Activated CD8-positive, alpha-beta memory T cell treated with anti-CD3 and anti-CD28 coated beads for 1 hour (primary cell): Measurements from ENCODE around the gene MRPL9.
"Not testable (repeated sequence)": the region's sequence is repeated elsewhere in the genome, so short reads cannot be mapped to it uniquely, and the experiment has no call there.

Source experiments
- DNase-seq, 2 donors: peaks; one replicate each; pipeline ENCODE4 v3.0.0-alpha.2; 2020; ENCODE audit warnings: low read depth in 1 of 2; ENCODE audit errors: extremely low read depth in 1 of 2

The MRPL9 gene

DNA sequence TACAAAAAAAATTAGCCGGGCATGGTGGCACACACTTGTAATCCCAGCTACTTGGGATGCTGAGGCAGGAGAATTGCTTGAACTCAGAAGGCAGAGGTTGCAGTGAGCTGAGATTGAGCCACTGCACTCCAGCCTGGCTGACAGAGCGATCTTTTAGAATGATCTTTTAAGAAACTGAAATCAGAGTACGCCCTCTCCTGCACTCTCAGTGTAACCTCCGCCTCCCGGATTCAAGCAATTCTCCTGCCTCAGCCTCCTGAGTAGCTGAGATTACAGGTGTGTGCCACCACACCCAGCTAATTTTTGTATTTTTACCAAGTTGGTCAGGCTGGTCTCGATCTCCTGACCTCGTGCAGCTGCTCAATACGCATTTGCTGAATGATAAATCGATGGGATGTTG is 29.3 kb downstream of the MRPL9 start:
- DNase-seq: not testable (repeated sequence)

DNA sequence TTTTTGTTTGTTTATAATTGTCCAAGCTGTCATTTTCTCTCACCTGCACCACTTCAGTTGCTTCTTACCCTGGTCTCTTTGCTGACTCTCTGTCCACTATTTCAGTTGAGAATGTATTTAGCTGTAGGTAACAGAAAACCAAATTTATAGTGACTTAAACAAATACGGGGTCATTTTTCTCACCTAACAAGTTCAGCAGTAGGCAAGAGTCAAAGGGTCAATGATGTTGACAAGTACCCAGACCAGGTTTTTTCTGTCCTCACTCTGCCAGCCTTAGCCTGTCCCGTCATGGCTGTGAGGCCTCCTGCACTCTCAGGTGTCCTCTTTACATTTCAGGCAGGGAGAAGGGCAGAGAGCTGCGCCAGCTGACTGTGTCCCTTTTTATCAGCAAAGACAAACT is 30.2 kb downstream of the MRPL9 start:
- DNase-seq: no peak

DNA sequence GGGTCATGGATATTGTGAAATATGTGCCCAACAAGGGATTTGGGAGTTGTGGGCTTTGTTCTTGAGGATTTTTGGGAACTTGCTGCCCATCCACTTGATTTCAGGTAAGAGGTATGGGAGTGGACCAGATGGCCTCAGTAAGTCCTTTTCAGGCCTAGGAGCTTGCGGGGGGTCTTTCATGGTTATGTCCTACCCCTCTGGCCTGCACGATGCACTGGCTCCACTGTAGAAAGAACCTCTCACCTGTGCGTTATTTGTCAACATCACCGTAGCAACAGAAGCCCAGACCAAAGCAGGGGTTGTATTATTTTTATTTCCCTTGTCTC is 33.4 kb downstream of the MRPL9 start:
- DNase-seq: no peak

DNA sequence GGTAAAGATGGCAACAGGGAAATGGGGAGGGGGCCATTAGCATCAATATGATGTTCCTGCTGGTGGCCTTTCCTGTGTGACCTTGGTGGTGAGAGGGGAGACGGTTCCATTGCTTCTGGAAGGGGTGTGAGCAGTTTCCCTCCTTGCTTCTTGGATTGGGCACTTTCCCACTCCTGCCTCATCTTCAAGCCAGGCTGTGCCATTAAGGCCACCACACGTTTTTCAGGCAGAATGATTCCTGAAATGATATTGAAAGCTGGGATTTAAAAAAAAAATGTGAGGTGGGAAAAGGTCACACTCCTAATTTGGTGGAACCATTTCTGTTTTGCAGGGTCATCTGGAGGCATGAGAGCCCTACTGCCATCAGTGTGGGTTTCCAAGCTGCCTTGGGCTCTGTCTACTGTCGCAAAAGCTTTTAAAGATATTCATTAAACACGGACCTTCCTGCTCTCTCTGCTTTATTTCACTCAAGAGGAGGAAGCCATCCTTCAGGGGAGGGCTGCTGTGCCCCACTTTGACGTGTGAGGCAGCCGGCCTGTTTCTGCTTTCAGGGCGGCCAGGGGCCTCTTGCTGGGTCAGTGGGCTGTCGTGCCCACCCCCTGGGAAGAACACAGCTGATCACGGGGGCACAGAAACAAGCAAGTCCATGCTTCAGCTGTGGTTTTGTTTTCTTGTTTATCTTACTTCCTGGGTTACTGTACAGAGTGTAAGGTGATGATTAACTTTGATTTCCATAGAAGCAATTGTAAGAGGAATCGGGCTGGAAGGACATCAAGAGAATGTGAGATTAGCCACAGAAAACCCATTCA is 33.9 kb downstream of the MRPL9 start:
- DNase-seq: no peak

DNA sequence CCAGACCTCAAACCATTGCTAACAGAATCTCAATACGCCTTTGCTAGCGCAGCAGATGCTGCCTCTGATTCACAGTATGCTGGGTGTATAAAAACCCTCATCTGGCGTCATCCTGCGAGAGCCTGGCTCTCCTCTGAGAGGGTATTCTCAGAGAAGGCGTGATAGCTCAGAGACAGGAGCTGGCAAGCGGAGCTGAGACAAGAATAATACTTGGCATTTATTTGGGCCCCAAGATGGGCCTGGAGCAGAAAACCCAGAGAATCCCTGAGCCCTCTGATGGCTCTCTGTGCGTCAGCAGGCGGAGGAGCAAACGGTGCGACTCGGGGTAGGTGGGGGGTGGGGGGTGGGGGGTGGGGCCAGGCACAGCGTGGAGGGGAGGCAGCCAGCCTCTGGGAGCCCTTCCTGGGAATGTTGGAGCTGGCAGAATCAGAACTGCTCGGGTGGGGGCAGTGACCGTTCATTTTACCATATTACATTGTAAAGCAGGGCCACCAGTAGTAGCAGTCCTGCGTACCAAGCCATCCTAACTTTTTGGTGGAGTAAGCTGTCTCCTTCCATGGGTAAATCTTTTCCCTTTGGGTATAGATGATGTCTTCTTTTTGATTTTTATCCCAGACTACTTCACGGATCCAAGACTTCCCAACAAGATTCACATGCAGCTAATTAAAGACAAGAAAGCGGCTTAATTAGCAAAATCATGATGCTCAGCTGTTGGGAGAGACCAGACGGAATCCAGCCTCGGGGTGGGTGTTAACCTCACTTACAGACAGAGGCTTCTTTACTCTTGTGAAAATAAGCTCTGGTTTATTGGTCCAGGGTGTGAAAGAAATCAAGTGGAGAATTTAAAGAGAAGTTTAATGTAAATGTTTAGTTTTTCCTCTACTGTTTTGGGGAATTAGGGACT is 34.9 kb downstream of the MRPL9 start:
- DNase-seq: no peak

DNA sequence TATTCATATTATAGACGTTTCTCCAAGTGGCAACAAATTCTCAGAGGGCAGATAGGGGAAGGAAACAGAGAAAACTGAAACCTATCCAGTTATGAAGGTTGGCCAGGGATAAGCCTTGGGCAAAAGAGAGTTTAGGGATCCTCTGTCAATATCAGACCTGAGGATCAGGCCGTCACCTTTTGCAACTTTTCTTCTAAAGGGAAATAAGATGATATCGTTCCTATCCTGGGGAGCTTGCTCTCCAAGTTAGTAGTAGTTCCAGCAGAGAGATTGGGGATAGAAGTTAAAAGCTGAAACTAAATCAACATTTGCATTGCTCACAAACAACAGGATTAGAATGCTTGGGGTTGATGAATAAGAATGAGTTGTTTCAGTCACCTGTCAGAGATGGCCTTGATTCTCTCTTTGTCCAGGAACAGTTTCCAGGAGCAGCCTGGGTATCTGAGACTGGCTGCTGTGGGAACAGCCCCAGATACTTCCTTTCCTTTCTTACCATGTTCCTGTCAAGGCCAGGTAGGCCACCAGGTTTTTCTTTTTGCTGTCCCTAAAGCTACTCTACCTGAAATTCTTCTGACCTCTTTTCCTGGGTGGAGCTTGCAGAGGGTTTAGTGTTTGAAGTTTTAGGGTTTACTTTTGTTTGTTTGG is 39.4 kb downstream of the MRPL9 start:
- DNase-seq: no peak

DNA sequence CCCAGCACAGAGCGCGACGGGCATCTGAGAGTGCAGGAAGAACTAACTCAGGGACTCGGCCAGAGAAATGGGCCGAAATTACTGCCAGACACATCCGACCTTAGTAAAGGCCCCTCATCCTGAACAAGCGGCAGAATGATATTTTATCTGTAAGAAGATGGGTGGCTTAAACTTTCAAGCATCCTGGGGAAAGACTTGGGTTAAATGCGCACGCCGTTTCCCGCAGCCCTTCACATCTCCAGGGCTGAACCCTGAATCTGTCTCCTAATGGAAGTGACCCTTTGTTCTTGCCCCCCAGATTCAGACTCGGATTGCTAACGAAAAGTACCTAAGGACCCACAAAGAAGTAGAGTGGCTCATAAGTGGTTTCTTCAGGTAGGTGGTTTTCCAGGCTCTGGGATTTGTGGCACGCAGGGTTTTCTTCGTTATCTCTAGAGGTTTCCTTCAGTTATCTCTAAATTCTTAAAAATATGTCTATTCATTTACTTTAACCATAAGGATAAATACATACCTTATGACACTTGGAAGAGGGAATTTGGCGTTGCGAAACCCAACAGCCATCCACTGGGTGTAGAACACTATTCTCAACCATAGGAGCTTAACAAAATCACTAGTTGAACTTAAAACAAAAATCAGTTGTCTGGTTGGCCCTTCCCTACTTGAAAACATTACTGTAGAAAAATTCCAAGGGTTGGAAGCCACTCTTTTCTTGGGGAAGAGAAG is 41.3 kb downstream of the MRPL9 start:
- DNase-seq: no peak

DNA sequence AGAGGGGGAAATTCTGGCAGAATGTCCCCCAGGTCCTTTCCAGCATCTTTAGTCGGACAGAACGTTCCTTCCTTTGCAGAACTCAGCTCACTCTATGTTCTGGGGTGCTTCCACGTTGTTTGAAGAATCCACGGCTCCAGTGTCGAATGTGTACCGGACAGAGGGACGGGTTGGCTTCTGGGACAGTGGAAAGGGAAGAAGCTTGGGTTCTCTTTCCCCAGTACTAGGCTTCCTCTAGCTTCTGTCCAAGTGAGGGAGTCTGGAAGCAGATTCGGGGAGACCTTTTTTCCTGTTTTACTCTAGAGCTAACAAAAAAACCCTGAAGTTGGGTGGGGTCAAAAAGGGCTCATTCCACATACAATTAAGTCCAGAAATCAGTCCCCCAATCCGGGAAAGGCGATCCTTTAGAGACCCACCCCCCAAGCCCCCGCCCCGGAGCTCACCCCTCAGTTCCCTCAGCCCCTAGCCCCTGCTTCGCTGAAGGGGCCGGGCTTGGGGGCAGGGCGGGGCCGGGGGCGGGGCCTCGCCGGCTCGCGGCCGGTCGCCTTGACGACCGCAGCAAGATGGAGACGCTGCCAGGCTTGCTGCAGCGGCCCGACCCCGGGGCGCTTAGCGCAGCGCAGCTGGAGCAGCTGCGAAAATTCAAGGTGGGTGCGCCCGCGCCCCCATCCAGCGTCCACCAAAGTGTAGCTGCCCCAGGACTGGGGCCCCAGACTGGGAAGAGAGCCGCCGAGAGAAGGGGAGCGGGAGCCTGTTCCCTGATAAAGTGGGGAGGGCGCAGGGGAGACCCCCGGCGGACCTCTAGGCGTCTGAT is 42.1 kb downstream of the MRPL9 start, which contains the start of gene RIIAD1:
Gene RIIAD1, plus strand, starts transcription at position 549 of the 814 bp plus-strand sequence. Its CDS starts 15 bp downstream, at position 564.
- DNase-seq: peak in 1 of 2 donors; percentile 16

DNA sequence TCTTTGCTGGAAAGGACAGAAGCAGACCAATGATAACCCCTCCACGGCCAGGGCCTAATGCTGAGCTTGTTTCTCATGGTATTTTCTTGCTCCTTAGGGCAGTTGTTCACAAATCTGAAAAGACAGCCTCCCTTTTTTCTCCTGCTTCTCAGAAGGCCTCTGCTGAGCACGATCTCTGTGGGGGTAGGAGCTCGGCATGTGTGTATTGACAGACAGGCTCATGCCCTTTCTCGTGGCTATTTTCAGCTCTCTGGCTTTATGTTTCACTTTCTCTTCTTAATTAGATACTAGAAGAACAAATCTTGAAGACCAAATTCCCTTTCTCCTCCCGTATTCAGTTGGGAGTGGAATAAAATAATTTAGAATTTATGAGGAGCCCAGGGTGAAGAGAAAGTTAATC is 42.7 kb downstream of the MRPL9 start:
- DNase-seq: no peak

DNA sequence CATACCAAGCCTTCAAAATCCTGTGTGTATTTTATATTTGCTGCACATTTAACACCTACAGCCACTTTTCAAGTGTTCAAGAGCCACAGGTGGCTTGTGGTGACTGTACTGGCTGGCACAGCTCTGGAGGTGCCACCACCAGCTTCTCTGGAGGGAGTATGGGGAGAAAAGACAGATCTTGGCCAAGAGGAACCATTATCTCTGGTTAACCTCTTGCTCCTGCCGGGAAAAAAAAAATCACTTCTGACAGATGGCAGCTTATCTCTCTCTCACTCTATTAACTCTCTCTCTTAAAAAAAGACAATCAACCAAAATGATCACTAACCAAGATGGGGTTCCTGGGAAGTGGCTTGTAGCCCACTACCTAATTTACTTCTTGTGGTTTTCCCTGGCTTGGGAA is 43.2 kb downstream of the MRPL9 start:
- no peak for DNase-seq

DNA sequence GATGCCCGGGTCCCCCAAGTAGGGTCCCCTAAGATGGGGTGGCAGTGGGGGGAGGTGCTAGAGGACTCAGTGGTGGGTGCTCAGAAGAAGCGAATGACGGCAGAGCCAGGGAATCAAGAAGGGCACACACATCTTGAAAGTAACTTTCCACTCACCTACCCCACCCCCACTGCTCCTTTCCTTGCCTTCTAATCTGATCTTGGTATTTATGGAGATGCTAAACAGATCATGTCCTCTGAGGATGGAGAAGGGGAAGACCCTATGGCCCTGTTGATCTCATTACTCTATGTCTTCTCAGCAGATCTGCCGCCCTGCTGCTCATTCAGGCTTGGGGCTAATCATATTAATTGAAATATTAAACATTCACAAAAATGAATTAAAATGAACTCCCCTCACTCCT is 44.6 kb downstream of the MRPL9 start:
- DNase-seq: no peak

DNA sequence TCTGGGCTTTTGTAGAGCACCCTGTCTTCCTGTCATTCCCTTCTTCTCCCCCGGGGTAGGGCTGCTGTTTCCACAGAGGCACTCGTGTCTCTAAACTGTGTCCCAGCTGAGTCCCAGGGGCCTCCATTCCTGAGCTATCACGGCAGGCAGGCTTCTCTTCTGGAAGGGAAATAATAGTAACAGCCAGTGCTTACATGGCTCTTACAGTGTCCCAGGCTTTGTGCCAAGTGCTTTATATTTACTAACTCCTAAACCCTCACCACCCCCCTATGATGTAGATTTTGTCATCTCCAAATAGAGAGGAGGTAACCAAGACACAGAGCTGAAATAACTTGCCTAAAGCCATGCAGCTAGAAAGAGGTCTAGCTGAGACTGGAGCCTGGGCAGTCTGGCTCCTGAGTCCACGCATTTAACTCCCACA is 45.3 kb downstream of the MRPL9 start:
- DNase-seq: no peak

DNA sequence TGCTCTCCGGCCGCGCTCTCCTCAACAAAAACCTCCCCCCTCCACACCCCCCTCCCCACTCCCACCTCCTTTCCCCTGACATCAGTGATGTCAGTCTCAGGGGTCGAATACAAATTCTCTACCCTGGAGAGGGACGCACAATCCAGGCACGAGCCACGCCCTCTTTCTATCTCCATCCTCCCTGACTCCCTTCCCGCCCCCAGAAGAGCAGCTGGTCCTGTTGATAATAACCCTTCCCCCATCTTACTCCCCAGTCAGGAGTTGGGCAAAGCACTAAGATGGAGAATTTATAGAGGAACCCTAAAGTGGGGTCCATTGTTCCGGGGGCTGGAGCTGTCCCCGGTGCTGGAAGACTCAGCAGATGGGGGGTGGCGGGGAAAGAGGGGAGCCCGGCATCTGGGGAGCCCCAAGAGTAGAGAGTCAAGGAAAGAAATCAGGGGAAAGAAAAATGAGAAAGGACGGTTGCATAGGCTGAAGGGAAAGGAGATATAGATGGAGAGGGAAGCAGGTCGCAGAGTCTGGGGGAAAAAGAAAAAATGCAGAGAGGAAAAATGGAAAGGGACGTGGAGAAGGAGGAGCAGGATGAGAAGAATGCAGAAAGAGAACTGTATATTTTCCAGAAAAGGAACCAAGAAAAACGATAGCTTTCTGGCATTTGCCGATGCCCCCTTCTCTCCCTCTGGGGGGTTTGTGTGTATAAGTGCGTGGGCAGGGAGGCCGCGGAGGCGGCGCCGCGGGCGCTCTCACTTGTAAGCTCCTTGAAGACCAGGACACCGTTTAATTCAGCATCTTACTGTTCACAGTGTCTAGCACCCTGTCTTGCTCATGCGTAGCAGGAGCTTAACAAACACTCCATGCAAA is 46.3 kb downstream of the MRPL9 start, which contains the start of gene CELF3:
Gene CELF3, minus strand, starts transcription at position 33 of the 861 bp plus-strand sequence. CDS start 783 bp downstream, outside the sequence.
- DNase-seq: no peak

DNA sequence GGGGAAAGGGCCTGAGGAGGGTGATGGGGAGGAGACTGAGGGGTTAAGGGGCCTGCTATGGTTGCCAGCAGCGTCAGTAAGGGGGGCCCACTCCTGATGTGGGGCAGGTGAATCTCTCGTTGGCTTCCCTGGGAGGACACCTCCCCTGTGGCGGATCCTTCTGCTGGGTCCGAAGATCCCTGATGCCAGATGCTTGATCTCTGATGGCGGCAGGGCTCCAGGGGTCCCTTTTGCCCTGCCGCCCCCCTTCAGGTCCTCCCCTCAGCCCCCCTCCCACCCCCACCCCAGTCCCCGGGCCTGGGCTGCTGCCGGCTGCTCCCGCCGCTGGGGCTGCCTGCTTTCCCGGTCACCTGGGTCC is 46.9 kb downstream of the MRPL9 start:
- DNase-seq: no peak

DNA sequence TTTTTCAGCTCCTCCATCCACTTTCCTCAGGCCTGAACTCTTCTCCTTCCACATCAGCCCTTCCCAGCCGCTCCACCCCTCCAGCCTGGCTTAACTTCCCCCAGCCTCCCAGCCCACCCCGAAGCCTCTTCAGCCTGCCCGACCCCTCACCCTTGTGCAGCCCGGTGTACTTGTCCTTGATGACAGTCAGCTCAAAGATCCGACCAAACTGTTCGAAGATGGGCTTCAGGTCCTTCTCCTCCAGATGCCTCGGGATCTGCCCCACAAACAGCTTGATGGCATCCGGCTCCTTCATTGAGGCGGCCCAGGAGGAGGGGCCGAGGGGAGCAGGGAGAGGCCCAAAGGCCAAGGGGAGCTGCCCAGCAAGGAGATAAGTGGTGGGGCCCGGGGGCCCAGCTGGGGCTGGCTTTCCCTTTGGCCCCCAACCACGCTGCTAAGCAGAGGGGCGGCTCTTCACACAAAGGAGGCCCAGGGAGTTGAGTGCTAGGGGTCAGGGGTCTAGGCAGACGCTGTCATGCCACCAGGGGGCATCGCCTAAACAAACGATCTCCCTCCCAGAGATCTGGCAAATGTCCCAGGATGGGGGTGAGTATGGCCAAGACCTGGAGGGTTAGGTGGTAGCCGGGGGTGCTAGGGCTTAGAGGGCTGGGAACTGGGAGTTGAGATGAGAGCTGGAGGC is 47.4 kb downstream of the MRPL9 start:
- no peak for DNase-seq

DNA sequence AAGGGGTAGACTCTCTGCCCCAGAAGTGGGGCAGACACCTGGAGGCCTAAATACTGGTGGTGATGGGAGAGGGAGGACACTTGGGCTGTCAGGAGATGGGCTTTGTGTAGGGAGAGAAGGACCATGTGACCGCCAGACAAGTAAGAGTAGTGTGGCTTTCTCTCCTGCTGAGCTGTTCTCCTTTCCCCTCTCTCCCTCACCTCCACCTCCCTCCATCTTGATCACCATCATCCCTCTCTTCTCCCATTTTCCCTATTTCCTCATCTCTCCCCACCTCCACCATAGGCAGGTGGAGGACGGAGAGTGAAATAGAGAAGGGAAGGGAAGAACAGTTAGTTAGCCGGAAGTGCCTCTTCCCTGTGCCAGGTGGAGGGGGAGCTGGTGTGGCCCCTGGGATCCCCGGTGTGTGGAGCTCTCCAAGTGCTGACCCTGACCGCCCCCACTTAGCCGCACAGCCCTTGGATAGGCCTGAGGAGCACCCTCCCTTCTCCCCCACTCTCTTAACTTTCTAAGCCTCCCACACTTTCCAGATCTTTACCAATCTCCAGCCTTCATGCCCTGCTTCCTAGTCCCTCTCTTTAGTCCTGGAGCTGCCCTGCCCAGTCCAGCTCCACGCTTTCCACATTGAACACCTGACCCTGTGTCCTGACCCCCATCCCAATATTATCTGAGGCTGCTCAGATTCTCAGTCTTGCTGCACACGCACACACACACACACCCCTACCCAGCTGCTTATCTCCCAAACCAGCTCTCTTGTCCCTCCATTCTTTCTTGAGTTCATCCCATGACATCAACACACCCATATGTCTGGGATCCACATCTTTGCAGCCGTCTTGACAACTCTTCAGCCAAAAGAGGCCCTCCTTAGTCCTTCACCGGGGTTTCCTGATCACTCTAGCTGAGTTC is 48.2 kb downstream of the MRPL9 start:
- no peak for DNase-seq

DNA sequence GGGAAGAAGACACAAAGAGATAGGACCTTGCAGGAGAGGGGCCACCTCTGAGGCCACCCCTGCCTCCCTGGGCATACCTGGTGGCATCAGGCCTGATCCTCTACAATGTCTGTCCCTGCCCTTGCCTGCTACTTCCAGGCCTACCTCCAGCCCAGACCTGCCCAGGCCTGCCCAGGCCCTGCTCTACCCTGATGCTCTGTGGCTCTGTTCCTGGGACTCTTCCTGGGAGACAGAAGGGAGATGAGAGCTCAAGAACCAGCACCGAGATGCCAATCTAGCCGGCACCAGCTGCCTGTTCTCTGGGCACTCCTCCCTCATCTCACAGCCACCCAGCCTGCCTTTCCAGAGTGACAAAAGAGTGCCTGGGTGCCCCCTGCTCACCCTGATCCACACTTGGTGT is 49.4 kb downstream of the MRPL9 start:
- no peak for DNase-seq
